ENCODE measurements around the gene SH3TC1. TPM values are rescaled to one million over a fixed set of nuclear protein-coding genes. Genes with fewer than 3 reads are reported as not detected.

SH3TC1 gene
- total RNA-seq, 1 donor from 2014 or later: 1.2 TPM

DNA sequence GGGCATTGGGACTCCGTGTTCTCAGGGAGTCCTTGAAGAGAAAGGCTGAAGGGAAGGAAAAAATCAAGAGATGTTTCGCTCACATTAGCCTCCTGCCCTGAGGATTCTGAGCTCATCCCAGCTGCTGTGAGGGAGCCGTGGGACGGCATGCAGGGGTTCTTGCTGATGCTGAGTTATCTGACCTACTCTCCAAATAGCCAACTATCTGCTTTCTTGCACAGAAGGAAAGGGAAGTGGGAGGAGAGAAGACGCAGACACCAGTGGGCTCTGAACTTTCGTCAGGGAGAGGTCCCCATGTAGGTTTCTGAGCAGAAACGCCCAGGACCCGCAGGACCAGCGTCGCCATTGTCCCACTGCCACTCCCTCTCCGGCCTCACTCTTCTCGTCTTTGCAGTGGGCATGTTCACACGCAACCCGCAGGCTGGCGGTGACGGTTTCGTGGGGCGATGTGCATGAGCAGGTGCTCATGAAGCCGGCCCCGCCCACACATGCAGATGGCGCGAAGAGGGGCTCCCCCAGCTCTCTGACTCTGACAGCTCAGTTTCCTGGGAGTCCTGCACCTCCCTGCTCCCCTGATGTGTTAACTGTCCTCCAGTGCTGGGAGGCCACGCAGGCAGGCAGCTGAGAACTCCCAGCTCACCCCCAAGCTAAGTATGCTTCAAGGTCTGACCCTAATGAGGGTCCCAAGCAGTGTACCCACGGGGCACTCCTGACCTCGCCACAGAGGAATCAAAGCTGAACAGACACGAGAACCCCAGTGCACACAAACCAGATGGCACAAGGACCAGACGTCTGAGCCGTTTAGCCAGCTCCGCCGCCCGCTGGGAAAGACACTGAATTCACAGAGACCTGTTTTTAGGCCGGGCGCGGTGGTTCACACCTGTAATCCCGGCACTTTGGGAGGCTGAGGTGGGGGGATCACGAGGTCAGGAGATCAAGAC lies 26.8 kb upstream of the SH3TC1 start:
- no peak for DNase-seq (ENCODE audit: low spot score)
- TF ChIP-seq, protein P1, sequence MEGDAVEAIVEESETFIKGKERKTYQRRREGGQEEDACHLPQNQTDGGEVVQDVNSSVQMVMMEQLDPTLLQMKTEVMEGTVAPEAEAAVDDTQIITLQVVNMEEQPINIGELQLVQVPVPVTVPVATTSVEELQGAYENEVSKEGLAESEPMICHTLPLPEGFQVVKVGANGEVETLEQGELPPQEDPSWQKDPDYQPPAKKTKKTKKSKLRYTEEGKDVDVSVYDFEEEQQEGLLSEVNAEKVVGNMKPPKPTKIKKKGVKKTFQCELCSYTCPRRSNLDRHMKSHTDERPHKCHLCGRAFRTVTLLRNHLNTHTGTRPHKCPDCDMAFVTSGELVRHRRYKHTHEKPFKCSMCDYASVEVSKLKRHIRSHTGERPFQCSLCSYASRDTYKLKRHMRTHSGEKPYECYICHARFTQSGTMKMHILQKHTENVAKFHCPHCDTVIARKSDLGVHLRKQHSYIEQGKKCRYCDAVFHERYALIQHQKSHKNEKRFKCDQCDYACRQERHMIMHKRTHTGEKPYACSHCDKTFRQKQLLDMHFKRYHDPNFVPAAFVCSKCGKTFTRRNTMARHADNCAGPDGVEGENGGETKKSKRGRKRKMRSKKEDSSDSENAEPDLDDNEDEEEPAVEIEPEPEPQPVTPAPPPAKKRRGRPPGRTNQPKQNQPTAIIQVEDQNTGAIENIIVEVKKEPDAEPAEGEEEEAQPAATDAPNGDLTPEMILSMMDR (IDR thresholded peaks at IDR 0.05): no peak
- Mint-ChIP-seq H3K27ac (ENCODE audit: unreplicated experiment) (no peak overlapping the region), H3K4me1 (ENCODE audit: low read depth) (peaks cover 7% of the 10 kb centered on the region), H3K36me3 (ENCODE audit: low read depth) (peaks cover 2% of the 10 kb centered on the region), H3K4me3 (ENCODE audit: unreplicated experiment) (no peak overlapping the region), H3K9me3 (ENCODE audit: low read depth) (peaks cover 5% of the 10 kb centered on the region), H3K27me3 (ENCODE audit: low read depth) (peaks cover 18% of the 10 kb centered on the region)

DNA sequence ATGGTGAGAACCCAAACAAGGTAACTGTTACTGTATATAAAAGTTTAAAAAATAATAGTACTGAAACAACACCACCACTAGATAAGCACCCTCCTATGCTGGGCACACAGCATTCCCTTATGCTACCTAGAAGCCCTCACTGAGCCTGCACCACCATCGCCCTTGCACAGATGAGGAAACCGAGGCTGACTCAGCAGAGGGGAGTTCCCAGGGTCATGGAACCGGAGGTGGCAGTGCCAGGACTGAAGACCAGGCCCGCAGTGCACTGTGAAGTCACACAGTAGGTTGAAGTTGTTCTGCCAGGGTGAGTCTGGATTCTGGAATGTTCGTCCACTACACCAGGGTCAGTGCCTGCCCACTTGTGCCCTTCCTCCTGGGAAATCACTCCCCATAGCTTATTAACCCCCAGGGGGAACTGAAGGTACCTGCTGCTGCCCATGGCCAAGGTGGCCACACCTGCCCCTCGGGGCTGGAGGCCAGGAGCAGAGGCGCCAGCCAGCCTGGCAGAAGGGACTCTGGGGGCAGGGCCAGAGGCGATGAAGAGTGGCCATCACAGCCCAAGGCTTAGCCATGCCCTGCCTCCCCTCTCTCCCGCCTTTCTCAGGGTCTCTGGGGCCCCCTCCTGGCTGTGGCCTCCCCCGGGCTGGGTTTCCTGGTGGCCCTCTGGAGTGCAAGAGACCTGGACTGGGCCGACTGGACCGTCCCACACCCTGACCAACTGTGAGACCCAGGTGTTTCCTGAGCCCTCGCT lies 25.4 kb upstream of the SH3TC1 start:
- no peaks in the 10 kb centered on the region for H3K36me3 Mint-ChIP-seq (ENCODE audit: low read depth)
- no peak for DNase-seq (ENCODE audit: low spot score)
- H3K4me3 Mint-ChIP-seq (ENCODE audit: unreplicated experiment): no peak overlapping the region
- no peak overlapping the region for H3K27ac Mint-ChIP-seq (ENCODE audit: unreplicated experiment)
- H3K4me1 Mint-ChIP-seq (ENCODE audit: low read depth): peaks cover 17% of the 10 kb centered on the region
- no peaks in the 10 kb centered on the region for H3K9me3 Mint-ChIP-seq (ENCODE audit: low read depth)
- TF ChIP-seq, protein P1 (IDR thresholded peaks at IDR 0.05): no peak
- H3K27me3 Mint-ChIP-seq (ENCODE audit: low read depth): peaks cover 14% of the 10 kb centered on the region

DNA sequence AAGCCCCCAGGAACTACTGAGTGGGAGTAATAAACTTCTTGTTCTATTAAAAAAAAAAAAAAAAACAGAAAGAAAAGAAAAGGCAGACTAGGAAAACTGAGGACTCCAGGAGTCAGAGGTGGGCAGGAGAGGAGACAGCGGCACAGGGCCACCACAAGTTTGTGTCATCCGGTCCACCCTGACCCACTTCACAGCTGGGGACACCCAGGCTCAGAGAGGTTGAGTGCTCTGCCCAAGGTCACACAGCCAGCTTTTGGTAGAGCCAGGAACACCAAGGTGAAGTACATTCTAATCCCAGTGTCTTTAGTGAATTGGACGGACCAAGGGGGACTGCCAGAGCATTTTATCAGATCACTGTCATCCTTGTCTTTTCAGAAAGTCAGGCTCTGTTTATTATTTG lies 24.1 kb upstream of the SH3TC1 start:
- peaks cover 14% of the 10 kb centered on the region for H3K27me3 Mint-ChIP-seq (ENCODE audit: low read depth)
- no peak overlapping the region for H3K4me3 Mint-ChIP-seq (ENCODE audit: unreplicated experiment)
- H3K9me3 Mint-ChIP-seq (ENCODE audit: low read depth): no peaks in the 10 kb centered on the region
- no peak overlapping the region for H3K27ac Mint-ChIP-seq (ENCODE audit: unreplicated experiment)
- no peak for DNase-seq (ENCODE audit: low spot score)
- no peaks in the 10 kb centered on the region for H3K36me3 Mint-ChIP-seq (ENCODE audit: low read depth)
- H3K4me1 Mint-ChIP-seq (ENCODE audit: low read depth): peaks cover 17% of the 10 kb centered on the region
- TF ChIP-seq, protein P1 (IDR thresholded peaks at IDR 0.05): no peak

DNA sequence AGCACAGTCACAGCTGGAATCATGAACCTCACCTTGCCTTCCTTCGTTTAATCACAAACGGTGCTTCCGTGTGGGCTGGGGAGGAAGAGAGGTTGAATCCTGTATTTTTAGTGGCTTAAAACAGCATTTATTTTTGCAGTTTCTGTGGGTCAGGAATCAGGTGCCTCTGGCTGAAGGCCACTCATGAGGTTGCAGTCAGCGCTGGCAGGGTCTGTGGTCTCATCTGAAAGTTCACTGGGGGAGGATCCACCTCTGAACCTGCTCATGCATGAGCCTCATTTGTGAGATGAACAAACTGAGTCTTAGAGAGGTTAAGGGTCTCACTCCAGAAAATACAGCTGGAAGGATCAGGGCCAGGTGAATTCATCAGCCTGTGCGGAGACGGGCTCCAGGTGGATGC lies 23.4 kb upstream of the SH3TC1 start:
- H3K4me3 Mint-ChIP-seq (ENCODE audit: unreplicated experiment): no peak overlapping the region
- H3K36me3 Mint-ChIP-seq (ENCODE audit: low read depth): no peaks in the 10 kb centered on the region
- TF ChIP-seq, protein P1 (IDR thresholded peaks at IDR 0.05): no peak
- H3K27ac Mint-ChIP-seq (ENCODE audit: unreplicated experiment): no peak overlapping the region
- H3K27me3 Mint-ChIP-seq (ENCODE audit: low read depth): peaks cover 14% of the 10 kb centered on the region
- H3K9me3 Mint-ChIP-seq (ENCODE audit: low read depth): no peaks in the 10 kb centered on the region
- DNase-seq (ENCODE audit: low spot score): no peak
- H3K4me1 Mint-ChIP-seq (ENCODE audit: low read depth): peaks cover 17% of the 10 kb centered on the region

Data from chondrocyte (in vitro differentiated cells).